Psoas muscle (tissue), 8 donors: ENCODE results near the gene RANBP17. TPM values are rescaled to one million over a fixed set of nuclear protein-coding genes. Genes with fewer than 3 reads are reported as not detected.
A peak's percentile ranks its signal among the peaks of the same experiment; 100 is the strongest.

Experiments
- ATAC-seq, 4 donors: fragments of 200-7000 bp; cut with Tn5 transposase; one replicate each; pipeline ENCODE4 v1.9.1; 2020; ENCODE audit warnings: moderate library complexity in 3 of 4, mild to moderate bottlenecking in 2 of 4
- DNase-seq, 2 donors: peaks; one replicate each; pipeline ENCODE4 v3.0.0-alpha.2; 2020
- H3K27ac ChIP-seq: fragments of 200-600 bp; one replicate; pipeline ENCODE4 v1.8.0; 2022
- H3K27me3 ChIP-seq, 3 donors: fragments of 200-600 bp in 1 of 3; one replicate each; pipeline versions ENCODE4 v1.6.1 to v1.8.0; 2013 to 2022; ENCODE audit warnings: low read length in 2 of 3, mild to moderate bottlenecking in 2 of 3, moderate library complexity in 1 of 3; ENCODE audit not compliant: insufficient read depth in 3 of 3
- H3K36me3 ChIP-seq, 2 donors: fragments of 200-600 bp in 1 of 2; one replicate each; pipeline versions ENCODE4 v1.6.1 to v1.8.0; 2013 to 2022; ENCODE audit warnings: low read depth in 1 of 2, mild to moderate bottlenecking in 1 of 2, moderate library complexity in 1 of 2; ENCODE audit not compliant: insufficient read depth in 1 of 2
- H3K4me1 ChIP-seq: fragments of 200-600 bp; one replicate; pipeline ENCODE4 v1.8.0; 2022
- H3K4me3 ChIP-seq: fragments of 200-600 bp; one replicate; pipeline ENCODE4 v1.8.0; 2022; ENCODE audit warnings: mild to moderate bottlenecking
- H3K9me3 ChIP-seq: fragments of 200-600 bp; one replicate; pipeline ENCODE4 v1.8.0; 2022
- CTCF ChIP-seq: fragments of 200-600 bp; IDR thresholded peaks from one replicate; pipeline ENCODE4 v1.8.0; 2022; ENCODE audit warnings: antibody characterized with exemption
- WGBS, 3 donors: extraction: QIAGEN DNeasy Blood & Tissue Kit; methylation state at CpG; one replicate each; pipeline versions ENCODE4 v1.1.6 to v1.1.7; 2013; 5-methylcytosine and 5-hydroxymethylcytosine counted together
- intact Hi-C, 2 donors: fragments of 100-400 bp; cut with DNase I; formaldehyde crosslinking; loops; one replicate each; pipeline versions ENCODE4 v1.11.0 to v1.14.2; 2022
- polyA plus RNA-seq, 3 donors: library from polyadenylated mRNA; stranded (reverse); fragments of 200-250 nt; gene quantifications; one replicate each; pipeline ENCODE4 v1.2.3, GENCODE V29; 2013
- total RNA-seq, 4 donors: library from RNA; stranded (reverse); fragmentation: NEBNext Ultra II Directional in 2 of 4; extraction: Animal tissue kit (Norgen Biotek cat#: 25700) in 2 of 4; gene quantifications; one replicate each; pipeline versions ENCODE4 v1.2.1 to v1.2.4, GENCODE V29; 2021 to 2023
- donor health status: healthy with polysubstance abuse.
- donor health status: DM: no; HTN: no; CAD: no; lungs with moderate emphysema.
- donor health status: Bipolar disorder and iron deficiency.
- donor health status: healthy.
- donor health status: DM: yes; HTN: yes; CAD: no.
- donor health status: DM: no; HTN: no; CAD: no.
- donor health status: DM: no; HTN: no; CAD: no.
- donor health status: DM: yes; HTN: yes; CAD: no.

The RANBP17 gene
- total and polyA plus RNA-seq, 7 donors: 0.03 to 3.2 (median 1.0) TPM

- DNase-seq (no peak), ATAC-seq (no peak)
- Histone ChIP-seq H3K4me1 (no peaks in the 10 kb centered on the region), H3K36me3 (no peaks in the 10 kb centered on the region), H3K27me3 (peaks cover 0 to 23% (median 0%) of the 10 kb centered on the region in 3 donors), H3K4me3 (no peak overlapping the region), H3K9me3 (no peaks in the 10 kb centered on the region), H3K27ac (no peak overlapping the region)
- TF ChIP-seq CTCF: peak; percentile 33
- intact Hi-C loops: no loop called here
- 51 to 54% (median 54%) methylated on average over 17 of the region's 17 CpGs for WGBS, 3 donors
These were observed 480.7 kb downstream of the RANBP17 start for GRCh38 chr5:171342362-171343111.

DNA sequence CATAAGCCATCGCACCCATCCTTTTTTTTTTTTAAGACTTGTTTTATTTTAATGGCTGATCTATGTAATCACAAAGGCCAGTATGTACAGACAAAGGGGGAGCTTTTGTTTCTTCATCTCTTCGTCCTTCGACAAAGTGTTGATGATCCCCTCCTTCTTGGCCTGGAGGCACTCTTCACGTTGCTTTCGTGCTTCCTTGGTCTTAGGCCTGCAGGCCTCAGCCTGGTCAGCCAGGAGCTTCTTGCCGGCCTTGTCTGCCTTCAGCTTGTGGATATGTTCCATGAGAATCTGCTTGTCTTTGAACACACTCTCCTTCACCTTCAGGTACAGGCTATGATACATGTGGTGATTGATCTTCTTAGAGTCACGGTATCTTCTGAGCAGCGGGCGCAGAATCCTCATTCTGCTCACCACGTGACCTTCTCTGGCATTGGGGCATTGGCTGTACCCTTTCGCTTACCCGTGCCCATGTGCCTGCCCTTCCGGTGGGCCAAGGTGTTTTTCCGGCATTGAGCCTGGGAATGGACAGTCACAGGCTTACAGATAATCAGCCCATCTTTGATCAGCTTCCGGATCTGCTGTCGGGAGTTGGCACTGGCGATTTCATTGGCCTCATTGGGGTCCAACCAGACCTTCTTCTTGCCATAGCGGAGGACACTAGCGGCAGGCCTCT lies 483.3 kb downstream of the RANBP17 start:
- TF ChIP-seq CTCF: no peak
- H3K4me1 ChIP-seq: no peaks in the 10 kb centered on the region
- DNase-seq: no peak
- 91% methylated on average over 19 of the region's 19 CpGs for WGBS, 3 donors
- H3K36me3 ChIP-seq: no peaks in the 10 kb centered on the region
- no peaks in the 10 kb centered on the region for H3K9me3 ChIP-seq
- peaks cover 0 to 10% (median 0%) of the 10 kb centered on the region in 3 donors for H3K27me3 ChIP-seq
- H3K27ac ChIP-seq: no peak overlapping the region
- intact Hi-C loops: no loop called here
- no peak for ATAC-seq
- H3K4me3 ChIP-seq: no peak overlapping the region

Other genes with a start within 250 kb of the RANBP17 start
- gene GABRP, start 78.3 kb upstream of the RANBP17 start, total RNA-seq: not detected
- under 1 TPM; 0.01 to 0.08 (median 0.04) TPM for gene GABRP, start 78.3 kb upstream of the RANBP17 start, polyA plus RNA-seq